Suppressor macrophage (primary cell): ENCODE results near the gene NCOA1.
"Not testable (repeated sequence)": the region's sequence is repeated elsewhere in the genome, so short reads cannot be mapped to it uniquely, and the experiment has no call there.

Source experiments
- DNase-seq, 4 experiments: peaks; one replicate each; pipeline ENCODE4 v3.0.0-alpha.2; 2020 to 2022

The NCOA1 gene

DNA sequence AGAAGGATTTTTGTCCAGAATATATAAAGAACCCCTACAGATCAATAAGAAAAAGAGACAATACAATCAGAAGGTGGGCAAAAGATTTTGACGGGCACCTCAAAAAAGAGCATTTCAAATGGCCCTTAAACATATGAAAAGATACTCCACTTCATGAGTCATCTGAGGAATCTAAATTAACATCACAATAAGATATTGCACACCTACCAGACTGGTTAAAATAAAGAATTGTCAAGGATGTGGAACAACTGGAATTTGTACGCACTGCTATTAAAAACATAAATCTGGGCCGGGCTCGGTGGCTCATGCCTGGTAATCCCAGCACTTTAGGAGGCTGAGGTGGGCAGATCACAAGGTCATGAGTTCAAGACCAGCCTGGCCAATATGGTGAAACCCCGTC, 17.0 kb upstream of the NCOA1 start:
- no peak for DNase-seq

DNA sequence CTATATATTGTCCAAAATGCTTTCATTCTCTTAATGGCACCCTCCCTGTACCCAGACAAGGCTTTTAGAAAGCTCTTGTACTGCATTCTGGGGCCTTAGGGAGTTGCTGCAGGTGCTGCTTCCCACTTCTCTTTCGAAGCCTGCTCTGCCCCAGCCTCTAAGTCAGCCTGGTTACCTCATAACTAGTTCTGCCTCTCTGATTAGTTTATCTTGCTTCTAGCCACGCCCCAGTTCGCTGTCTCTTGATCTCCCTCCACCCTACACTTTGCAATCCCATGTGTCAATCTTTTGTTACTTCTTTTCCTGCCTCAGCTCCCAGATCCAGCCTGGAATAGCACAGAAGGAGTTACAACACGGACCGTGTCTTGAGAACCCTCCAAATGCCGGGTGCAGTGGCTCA, 13.8 kb upstream of the NCOA1 start:
- DNase-seq = no peak

DNA sequence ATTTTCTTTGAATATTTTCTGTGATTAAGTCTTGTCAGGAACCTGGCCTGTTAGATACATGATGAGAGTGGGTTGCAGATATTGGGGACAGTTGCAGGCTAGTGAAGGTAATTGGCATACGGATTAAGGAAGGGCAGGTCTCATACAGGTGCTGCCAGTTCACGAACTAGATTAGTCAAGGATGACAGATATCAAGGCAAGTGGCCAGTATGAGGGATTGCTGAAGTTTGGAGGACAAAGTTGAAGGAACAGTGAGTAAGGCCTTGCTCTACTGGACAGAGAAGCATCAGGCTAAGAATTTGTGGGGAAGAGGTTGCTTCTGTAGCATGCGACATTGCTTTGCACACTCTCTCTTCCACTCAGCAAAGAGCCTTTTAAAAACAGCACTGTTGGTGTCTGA, 12.8 kb upstream of the NCOA1 start:
- no peak for DNase-seq

DNA sequence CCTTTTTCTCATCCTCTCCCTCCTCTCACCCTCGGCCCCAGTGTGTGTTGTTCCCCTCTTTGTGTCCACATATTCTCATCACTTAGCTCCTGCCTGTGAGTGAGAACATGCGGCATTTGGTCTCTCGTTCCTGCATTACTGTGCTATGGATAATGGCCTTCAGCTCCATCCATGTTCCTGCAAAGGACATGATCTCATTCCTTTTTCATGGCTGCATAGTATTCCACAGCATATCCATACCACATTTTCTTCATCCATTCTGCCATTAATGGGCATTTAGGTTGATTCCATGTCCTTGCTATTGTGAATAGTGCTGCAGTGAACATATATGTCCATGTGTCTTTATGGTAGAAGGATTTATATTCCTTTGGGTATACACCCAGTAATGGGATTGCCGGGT, 10.8 kb upstream of the NCOA1 start:
- no peak for DNase-seq

DNA sequence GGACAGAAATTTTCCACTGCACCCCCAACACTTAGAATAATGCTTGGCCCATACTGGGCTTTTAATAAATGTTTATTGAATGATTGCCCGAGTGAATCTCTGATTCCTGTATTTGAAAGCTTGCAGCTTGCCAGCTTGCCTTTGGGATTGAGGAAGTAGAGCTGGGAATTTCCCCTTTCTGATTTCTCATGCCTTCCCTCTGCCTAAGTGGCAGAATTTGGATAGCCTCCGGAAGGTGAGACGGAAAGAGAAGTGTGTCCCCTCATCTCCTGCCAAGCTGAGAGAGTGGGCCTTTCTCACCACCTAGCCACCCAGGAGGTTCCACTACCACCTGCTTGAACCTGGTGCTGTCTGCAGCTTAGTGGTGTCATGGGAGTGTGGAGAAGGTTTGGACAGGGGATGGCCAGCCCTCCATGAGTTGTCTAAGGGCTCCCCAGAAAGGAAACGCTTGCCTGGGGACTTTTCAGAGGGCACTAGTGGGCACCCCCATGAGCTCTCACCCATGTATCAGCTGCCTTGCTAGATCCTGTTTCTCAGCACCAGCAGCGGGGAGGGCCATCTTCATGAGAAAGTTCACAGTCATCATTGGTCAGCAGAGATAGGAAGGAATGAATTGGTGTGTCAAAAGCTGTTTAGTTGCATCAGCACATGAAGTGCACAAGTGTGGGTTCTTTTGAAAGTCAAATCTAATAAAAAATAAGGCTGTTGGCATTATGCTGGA, 8.6 kb upstream of the NCOA1 start:
- DNase-seq = peak; percentile 78 to 90 (median 85)

DNA sequence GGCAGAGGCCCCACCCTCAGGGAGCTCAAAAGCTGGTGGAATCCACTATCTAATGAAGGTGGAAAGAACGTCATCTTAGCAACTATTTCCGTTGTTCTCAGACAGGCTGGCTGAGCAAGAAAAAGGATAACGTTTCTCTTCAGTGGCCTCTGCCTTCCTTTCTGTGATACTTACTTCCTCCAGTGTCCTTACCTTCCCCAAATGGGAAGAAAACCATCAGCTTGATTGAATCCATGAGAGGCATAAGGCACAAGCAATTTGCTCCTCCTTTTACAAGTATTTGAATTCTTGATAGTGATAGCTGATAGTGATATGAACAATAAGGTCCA, 8.1 kb upstream of the NCOA1 start:
- DNase-seq = peak in 1 of 4 experiments; percentile 41

DNA sequence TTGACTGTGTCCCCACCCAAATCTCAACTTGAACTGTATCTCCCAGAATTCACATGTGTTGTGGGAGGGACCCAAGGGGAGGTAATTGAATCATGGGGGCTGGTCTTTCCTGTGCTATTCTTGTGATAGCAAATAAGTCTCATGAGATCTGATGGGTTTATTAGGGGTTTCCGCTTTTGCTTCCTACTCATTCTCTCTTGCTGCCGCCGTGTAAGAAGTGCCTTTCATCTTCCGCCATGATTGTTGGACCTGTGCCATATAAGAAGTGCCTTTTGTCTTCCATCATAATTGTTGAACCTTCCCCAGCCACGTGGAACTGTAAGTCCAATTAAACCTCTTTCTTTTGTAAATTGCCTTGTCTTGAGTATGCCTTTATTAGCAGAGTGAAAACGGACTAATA, 6.4 kb upstream of the NCOA1 start:
- not testable (repeated sequence) for DNase-seq

DNA sequence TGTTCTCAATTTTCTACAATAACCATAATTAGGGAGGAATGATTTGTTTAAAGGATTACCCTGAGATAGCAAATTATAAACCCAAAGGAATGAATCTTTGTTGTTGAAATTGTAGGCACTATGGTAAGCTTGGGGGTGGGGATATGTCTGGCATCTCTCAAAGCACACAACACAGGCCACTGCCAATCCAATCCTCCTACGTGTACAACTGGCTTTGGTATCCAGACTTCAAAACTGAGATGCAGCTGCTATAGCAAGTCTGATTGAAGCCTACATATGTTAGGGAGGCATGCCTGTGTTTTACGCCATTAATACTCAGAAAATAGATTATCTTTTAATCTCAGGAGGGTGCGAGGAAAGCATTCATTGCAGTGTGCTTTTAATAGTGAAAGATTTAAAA, 5.9 kb upstream of the NCOA1 start:
- no peak for DNase-seq

DNA sequence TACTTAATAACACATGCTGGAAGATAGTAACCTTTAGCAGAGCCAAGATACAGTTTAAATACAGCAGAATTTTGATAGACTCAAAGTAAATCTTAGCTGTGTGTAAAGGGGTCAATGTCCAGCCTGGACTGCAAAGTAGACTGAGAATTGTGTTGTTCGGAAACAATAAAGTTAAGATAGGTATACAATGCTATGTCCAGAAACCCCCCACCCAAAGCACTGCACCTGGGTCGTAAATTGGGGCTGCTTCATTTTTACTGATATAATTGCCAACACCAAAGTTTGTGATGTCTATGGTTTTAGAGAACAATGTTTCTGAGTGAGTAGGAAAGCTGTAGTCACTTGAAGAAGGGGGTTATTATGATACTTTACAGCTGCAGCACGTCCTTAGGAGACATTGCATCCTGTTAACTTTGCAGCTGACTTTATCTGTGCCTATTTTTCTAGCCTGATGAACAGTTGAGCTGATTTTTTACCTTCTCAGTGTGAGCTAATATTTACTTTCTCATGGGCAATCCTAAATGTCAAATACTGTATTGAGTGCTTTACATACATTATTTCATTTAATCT, 4.3 kb upstream of the NCOA1 start:
- no peak for DNase-seq

DNA sequence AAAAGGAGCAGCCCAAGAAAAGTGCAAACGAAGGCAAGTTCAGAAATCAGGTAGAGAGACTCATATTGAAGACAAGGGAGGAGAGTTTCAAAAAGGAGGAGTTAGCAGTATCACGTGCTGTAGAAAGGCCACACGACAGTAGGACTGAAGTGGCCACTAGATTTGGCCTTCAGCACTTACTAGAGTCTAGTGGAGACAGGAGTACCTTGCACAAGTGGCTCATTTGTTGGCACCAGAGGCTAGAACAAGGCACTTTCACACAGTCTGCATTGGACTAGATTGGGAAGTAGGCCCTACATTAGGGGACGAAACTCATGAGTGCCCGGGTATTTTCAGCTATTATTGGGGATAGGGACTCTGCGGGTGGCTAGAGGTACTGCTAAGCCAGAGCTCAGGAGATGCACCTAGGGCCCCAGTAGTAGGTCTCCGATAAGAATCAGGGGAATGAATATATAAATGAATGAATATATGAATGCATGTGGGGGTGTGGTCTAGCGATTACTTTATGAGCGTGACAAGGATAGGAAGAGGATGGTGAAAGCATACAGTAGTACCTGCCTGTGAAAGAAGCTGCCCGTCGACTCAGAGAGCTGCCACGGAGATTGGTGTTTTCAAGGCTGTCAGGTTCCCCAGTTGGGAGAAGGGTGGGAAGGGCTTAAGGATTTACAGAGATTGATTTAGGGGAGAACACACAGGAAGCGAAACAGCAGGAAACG, 1.4 kb upstream of the NCOA1 start:
- peak in 1 of 4 experiments; percentile 6 for DNase-seq

DNA sequence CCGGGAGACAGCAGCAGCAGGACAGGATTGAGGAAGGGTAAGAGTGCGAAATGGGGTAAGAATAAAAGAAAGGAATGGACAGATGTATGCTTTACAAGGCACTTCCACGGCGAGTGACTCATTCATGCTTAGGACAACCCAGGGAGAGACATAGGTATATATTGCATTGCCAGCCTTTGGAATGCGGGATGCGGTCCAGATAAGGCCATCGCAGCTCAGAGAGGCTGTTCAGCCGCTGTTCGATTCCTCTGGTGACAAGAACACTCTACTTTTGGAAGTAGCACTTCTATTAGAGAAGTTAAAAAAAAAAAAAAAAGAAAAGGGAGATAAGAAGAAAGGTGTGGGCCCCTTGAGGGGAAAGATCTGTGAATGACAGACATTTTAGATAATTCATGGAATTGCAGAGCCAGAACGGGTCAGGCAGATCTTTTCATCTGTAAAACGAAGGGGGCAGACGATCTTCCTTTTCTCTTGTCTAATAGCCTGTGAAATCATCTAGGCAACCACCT, 819 bp upstream of the NCOA1 start:
- DNase-seq = peak in 3 of 4 experiments; percentile 24 to 26 (median 26)

DNA sequence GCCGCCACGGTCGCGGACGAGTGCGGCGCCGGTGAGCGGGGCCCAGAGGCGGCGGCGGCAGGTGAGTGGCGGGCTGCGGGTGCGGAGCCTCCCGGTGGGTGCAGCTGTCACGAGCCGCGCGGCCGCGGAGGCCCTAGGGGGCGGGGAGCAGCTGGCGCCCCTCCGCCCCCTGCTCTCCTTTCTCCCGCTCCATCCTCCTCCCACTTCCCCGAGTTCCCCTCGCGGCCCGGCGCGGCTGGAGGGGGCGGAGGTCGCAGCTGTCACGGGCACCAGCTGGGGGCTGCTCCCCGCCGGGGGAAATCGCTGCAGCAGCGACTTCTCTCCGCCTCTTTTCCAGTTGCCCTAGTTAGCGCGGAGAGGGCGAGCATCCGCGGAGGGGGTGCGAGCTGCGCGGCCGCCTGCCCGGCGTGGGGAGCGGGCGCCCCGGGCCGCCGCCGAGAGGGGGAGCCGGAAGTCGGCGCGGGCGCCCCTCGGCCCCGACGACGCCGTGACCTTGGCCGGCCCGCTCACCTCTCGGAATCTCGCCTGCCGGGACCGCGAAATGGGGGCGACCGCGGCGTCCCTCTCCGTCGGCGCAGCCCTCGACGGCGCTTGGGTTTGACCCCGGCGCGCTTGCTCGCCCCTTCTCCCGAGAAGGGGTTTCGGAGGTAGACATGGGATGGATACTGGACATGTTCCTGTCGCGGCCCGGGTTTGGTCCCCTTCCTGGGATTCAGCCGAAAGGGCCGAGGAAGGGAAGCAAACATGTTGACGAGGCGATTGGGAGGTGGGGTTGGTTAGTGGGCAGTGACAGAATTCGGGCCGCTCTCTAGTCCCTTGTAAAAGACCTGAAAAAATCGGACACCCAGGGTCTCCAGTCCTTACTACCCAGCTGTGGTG, 727 bp downstream of the NCOA1 start:
- DNase-seq = peak; percentile 56 to 82 (median 75)

DNA sequence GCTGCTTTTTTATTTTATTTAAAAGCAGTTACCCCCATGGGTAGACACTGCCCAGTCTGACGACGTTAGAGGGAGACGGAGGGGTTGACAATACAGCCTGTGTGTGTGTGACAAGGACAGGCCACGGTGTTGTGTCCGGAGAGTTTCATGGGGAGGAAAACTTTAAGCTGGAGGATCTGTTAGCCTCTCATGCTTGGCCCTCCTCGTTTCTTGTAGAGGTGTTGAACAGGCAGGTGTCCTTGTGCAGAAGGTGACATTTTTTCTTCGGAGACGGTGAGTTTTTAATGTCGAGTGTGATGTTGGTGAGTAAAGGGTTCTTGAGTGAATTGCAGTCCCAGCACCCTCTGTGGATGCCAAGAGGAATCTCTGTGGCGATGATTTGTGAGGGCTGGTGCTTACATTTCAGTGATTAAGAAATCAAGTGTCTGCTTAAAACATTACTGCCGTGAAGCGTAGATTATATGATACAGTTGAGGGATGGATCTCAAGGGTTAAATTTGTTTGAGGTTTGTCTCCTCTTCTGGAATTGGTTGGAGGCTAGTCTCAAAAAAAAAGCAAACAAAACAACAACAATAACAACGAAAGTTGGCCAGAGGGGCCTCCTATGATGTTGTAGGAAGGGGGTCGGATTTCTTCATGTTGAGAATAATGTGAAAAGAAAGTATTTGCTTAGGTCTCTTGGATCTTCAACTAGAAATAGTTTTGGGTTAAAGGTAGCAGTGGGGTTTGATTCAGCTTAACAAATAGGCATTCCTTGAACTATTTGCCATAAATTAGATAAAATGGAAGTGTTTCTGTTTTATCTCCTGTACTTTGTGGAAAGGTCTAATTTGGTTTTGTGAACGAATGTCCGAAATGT, 1.6 kb downstream of the NCOA1 start:
- DNase-seq = peak in 3 of 4 experiments; percentile 20 to 39 (median 29)

DNA sequence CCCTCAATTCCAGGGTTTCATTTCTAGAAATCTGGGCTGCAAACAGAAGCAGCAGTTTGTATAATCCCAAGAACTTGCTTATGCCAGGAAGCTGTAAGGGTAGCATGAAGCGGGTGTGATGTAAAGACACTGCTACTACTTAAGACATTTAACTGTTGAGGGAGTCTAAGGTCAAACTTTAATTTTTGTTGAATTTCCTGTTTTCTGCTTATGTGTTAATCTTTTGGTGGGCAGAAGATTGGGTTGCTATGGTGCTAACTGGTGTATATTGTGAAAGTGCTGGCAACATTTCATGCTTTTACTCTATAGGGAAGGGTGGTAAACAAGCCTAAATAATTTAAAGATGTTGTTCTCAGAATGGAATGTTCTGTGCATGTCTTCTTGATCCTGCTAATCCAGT, 2.7 kb downstream of the NCOA1 start:
- DNase-seq = peak; percentile 38 to 86 (median 60)

DNA sequence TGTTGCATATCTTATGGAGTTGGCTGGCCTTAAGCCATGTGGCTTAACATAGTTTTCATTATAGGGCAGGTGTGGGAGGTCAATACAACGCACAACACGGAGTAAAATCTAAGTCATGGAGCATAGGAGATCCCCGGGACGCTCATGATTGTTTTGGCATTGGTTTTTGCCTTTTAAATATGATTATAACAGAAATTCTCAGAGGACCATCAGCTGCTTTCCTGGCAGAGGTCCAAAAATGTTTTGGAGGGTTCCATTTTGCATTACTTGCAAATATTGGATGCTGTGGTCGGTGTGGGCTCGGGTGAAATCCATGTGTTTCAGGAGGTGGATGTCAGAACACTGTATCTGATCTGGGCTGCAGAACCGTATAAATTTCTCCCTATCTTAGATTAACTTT, 3.4 kb downstream of the NCOA1 start:
- no peak for DNase-seq

DNA sequence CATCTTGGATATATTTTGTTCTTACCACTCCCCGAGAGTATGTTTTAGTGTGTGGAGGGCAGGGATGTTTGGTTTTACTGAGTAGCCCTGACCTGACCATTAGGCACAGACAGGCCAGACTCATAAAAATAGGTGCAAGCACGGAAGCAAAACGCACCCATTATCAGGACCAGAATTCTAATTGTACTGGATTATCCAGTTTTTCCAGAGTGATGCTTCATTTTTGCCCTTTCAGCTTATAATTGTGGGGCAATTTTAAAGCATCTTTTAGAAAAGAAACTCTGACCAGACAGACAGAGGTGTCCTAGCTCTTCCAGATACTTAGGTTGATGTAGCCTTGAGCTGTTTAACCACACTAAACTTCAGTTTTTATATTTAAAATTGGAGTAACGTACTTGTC, 4.4 kb downstream of the NCOA1 start:
- no peak for DNase-seq

DNA sequence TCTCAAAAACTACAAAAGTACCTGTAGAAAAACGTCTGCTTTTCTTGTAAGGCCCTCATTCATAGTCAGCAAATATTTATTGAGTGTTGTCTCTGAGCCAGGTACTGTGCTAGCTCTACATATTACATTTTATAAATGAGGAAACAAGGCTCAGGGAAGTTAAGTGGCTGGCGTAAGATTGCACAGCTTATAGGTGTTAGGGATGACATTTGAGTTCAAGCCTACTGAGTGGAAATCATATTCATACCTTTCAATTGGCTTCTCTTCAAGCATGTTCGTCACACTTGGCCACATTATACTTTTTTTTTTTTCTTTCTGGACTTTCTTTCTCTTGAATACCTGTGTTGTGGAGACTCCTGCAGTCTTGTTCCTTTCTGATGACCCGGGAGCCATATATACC, 5.9 kb downstream of the NCOA1 start:
- DNase-seq = no peak

DNA sequence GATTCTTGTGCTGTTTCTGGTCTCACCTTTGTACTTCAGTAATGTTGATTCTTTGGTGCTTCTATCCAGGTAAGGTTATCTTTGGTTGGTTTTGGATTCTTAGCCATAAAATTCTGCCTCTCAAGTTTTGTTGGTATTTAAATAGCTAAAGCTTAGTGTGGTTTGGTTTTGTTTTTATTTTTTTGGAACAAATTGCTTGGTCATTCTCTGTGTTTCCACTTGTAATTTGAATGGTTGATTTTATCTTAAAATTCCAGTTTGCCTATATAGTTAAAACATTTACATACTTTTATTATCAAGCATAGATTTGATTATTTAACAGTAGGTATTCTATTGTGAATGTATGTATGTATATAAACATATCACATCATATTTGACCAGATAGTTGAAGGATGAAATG, 6.6 kb downstream of the NCOA1 start:
- no peak for DNase-seq

DNA sequence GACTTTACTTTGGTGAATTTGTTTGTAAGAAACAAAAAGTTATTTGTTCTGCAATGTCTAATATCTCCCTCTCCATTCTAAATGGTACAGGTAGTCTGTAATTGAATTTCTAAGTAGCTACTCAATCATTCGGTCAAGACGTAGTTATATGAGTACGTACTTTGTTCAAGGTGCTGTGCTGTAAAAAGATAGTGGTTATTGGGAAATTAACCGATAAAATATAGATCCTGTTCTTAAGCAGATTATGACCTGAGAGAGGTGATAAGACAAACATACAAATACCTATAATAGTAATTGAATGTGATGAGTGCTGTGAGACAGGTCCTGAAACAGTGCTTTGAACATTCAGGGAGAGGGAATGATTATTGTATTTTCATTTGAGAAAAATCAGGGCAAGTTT, 7.1 kb downstream of the NCOA1 start:
- DNase-seq = no peak

DNA sequence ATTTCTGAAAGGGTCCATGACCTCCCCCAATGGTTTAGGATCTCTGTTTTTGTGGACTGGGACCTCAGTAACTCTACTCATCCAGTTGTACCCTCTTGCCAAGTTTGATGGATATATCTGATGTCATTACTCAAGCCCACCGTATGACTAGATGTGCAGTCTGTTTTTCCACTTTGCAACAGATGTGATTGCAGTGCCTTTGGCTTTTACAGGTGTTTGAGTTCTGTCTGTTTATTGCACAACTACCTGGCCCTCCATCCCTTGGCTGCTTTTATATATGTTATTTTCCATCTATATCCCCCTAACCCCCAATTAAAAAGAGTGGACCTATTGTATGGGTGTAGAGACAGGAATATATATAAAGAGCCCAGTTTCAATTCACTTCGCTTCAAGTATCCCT, 10.8 kb downstream of the NCOA1 start:
- DNase-seq = no peak

DNA sequence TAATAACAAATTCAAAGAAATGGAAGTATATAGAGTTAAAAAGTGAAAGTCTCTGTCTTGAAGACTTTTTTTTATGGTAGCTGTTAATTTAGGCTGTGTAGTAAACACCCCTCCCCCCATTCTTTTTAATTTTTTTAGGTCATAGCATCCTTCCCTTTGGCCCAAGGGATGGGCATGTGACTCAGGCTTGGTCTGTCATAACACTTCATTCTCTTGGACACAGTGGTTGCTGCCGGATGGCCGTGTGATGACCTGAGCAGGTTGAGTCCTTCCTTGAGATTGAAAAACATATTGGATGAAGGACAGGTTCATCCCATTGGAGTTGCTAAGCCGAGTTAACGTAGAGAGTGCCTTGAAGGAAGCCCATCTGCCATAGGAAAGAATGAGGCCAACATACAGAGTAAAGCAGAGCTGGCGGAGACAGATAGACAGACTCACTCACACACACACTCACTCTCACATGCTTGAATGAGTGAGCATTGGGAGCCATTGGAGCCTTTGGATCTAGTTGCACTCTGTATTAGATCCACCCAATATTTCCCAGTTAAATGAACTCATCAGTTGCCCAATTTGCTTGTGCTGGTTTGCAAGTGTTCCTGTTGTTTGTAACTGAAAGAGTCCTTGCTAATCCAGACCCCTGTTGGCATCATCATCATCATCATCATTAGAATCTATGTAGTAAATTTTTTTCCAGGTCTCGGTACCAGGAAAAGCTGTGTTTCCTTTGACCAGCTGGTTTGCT, 14.7 kb downstream of the NCOA1 start:
- peak in 1 of 4 experiments; percentile 22 for DNase-seq
